ENCODE results near the gene C15orf61.

The C15orf61 gene

DNA sequence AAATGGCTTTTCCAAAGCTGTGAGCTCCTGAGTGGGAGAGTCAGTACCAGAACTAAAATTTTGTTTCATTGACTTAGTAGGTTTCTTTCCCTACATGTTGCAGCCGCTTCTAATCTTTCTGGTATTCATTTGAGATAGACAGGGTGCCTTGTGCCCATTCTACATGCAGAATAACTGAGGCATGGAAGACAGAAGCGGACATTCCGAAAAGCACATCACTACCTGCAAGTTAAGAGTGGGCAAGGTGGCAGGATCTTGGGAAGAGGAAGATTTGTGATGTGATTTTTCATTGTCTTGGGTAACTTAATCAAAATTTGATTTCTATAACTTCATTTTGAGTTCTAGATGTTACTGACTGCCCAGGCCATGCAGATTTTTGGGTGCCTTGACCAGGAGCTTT, 23.5 kb downstream of the C15orf61 start:
- no peak for TF ChIP-seq CTCF (conservative IDR thresholded peaks at IDR 0.05)
- TF ChIP-seq ZFX (IDR thresholded peaks at IDR 0.05), result no peak
- no peak overlapping the region for H3K27ac ChIP-seq

DNA sequence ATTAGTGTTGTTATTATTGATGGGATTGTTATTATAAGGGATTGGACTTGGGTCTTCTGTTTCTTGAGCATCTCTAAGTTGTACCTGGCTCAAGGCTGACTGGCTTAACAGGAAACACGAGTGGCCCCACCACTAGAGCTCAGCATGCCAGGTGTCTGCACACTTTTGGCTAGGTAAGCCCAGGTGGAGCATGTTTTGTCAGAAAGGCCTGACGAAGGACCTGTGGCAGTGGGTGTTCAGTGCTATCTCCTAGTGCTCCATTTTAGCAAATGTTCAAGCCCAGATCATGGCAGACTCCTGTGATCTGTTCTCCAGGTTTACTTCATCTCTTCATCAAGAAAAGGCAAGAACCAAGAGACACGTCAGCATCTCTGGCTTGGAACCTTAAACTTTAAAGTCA, 24.9 kb downstream of the C15orf61 start:
- H3K27ac ChIP-seq, result no peak overlapping the region
- no peak for TF ChIP-seq CTCF (conservative IDR thresholded peaks at IDR 0.05)
- no peak for TF ChIP-seq ZFX (IDR thresholded peaks at IDR 0.05)

DNA sequence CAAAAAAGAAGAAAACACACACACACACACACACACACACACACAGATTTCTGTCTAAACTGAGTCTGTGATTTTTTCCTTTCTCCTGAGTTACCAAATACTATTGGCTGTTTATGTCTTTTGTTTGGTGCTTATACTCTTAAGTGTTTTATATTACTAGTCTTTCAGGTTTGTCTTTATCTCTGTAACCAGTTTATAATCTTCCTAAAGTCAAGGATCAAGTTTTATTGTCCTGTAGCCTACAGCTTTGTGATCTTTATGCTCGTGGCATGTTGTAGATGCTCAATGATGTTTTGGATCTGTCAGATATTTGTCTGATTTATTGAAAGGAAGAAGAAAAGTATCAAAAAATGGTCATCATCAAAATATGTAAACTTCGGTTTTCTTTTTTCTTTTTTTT, 26.1 kb downstream of the C15orf61 start:
- no peak for TF ChIP-seq CTCF (conservative IDR thresholded peaks at IDR 0.05)
- no peak for TF ChIP-seq ZFX (IDR thresholded peaks at IDR 0.05)
- H3K27ac ChIP-seq, result no peak overlapping the region

DNA sequence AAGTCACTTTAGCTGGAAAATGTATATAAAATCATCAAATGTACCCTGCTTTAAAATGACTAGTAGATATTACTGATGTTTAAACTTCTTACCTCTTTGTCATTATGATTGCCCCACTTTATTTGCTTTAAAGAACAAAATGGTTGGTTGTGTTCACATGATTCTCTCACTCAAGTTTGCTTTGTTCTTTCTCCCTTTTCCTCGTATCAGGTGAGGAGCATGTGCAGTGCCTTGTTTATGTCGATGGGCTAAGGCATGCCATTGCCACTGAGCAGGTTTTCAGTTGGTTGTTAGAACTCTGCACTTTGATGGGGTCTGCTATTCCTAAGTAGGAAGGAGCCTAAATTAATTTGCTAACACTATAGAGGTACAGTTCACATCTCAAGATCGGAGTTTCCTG, 26.9 kb downstream of the C15orf61 start:
- TF ChIP-seq ZFX (IDR thresholded peaks at IDR 0.05) (no peak), CTCF (conservative IDR thresholded peaks at IDR 0.05) (no peak)
- no peak overlapping the region for H3K27ac ChIP-seq

GRCh38 chr15:67548236-67548852, 27.4 kb downstream of the C15orf61 start:
- no peak overlapping the region for H3K27ac ChIP-seq
- TF ChIP-seq ZFX (IDR thresholded peaks at IDR 0.05) (no peak), CTCF (conservative IDR thresholded peaks at IDR 0.05) (no peak)

DNA sequence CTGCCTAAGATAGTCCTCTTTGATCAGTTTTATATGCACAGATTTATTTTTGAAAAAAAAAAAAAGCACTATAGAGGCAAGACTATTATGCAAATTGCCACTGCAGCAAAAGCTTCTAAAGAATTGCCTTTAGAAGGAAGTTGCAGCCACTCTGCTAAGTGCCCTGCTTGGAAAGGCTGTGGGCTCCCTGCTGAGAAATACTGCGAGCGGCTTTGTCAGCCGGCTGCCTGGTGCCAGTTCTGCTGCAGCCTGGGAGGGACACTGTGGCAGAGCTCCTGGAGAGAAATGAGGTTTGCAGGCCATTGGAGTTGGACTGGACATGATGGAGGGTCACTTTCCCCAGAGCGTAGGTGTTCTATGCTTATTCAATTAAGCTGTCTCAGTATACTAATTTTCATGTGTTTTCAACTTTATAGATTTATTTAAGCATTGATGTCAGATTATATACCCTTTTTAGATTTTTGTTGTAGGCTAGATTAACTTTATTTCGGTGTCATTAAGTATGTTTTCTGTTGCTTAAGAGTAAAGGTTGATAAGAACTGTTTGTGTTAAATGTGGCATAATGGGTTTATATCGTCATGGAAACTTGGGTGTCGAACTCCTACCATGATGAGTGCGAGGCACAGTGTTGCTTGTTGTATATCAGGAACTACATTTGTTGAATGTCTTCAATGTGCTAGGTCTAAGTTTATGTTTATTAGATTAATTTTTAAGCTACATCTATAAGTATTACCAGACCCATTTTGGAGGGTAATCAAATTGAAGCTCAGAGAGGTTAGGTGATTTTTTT, 28.1 kb downstream of the C15orf61 start:
- no peak overlapping the region for H3K27ac ChIP-seq
- TF ChIP-seq ZFX (IDR thresholded peaks at IDR 0.05) (no peak), CTCF (conservative IDR thresholded peaks at IDR 0.05) (no peak)

GRCh38 chr15:67549736-67550135, 28.8 kb downstream of the C15orf61 start:
- TF ChIP-seq CTCF (conservative IDR thresholded peaks at IDR 0.05), result no peak
- no peak overlapping the region for H3K27ac ChIP-seq

Data from C4-2B (cell line).